Right renal cortex interstitium (tissue), 3 donors: ENCODE data around the gene THRSP. TPM values are rescaled to one million over a fixed set of nuclear protein-coding genes. Genes with fewer than 3 reads are reported as not detected.
"Not testable (repeated sequence)": the region's sequence is repeated elsewhere in the genome, so short reads cannot be mapped to it uniquely, and the experiment has no call there.

Experiments
- DNase-seq, 3 donors: peaks; one replicate each; pipeline ENCODE4 v3.0.0-alpha.2; 2013; ENCODE audit warnings: low read depth in 3 of 3, low spot score in 2 of 3
- polyA plus RNA-seq, 3 donors: library from polyadenylated mRNA; unstranded; fragments of 120-200 nt; gene quantifications; one replicate each; pipeline ENCODE4 v1.2.1, GENCODE V29; 2013; ENCODE audit not compliant: insufficient read length in 3 of 3

Gene THRSP
- polyA plus RNA-seq, 3 donors: 0.18 to 0.40 (median 0.21) TPM

GRCh38 chr11:78061921-78062311, 1.7 kb upstream of the THRSP start:
- DNase-seq: no peak

DNA sequence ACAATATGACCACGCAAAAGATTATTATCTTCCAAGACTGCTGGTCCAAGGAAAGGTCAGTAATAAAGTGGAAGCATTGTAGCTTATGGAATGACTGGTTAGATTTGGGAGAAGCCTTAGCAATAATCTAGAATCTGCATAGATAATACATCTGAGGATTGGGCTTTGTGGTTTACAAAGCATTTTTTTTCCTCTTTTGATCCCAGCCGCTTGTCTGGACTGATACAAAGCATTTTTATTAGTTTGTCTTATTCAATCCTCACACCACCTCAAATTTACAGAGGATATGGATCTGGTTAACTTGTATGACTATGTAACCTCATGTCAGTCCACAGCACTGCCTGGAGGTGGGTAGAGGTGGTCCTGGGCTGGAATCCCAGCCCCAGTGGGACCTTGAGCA, 990 bp upstream of the THRSP start:
- no peak for DNase-seq

GRCh38 chr11:78065203-78065602, 1.5 kb downstream of the THRSP start:
- no peak for DNase-seq

DNA sequence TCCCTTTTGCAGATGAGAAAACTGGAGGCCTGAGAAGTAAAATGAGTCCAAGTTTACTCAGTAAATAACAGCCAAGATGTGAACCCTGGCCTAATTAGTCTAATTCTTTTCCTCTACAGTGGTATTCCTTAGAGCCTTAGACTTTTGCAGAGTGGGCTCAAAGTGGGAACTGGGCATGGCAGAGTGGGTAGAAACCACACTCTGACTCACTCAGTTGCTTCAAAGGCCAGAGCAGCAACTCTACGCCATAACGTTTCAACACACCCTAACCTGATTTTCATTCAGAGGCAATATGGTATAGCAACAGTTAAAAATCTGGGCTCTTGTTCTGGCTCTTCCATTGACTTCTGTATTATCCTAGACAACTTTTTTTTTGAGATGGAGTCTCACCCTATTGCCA, 2.8 kb downstream of the THRSP start:
- DNase-seq: no peak

GRCh38 chr11:78067704-78068103, 4.0 kb downstream of the THRSP start:
- no peak for DNase-seq

- DNase-seq: no peak
Measured at GRCh38 chr11:78069465-78069864, 5.8 kb downstream of the THRSP start.

DNA sequence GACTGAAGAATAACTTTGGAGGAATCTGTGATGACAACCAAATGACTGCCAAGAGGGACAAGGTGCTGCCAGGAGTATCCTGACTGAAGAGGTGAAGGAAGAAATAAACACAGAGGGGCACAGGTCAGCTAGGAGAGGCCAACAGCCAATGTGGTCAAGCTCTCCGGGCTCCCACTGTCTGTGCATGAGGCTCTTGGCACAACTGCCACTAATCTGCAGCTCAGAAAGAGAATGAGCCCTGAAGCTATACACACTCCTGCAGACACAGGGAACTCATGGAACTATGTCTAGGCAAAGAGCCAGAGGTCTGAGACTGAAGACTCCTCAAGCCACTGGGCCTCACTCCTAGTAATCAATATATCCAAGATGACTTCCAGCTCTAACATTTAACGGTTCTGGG, 7.0 kb downstream of the THRSP start:
- no peak for DNase-seq

DNA sequence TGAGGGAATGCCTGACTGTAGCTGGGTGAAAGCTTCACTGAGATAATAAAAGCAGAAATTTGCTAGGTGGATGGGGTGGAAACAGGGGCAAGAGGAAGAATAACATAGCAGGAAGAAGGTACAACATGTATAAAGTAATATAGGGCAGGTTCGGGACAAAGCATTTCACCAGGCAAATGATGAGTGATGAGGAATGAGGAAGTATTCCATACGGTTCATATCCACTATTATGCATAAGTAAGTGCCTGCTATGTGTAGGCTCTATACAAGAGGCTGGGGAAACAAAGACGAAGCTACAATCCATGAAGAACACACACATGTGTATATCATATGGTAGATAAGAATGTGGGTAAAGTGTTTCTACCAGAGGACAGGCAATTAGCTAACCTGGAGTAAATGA, 8.1 kb downstream of the THRSP start:
- no peak for DNase-seq

GRCh38 chr11:78072455-78072854, 8.8 kb downstream of the THRSP start:
- no peak for DNase-seq

GRCh38 chr11:78074756-78075155, 11.1 kb downstream of the THRSP start:
- DNase-seq: no peak

DNA sequence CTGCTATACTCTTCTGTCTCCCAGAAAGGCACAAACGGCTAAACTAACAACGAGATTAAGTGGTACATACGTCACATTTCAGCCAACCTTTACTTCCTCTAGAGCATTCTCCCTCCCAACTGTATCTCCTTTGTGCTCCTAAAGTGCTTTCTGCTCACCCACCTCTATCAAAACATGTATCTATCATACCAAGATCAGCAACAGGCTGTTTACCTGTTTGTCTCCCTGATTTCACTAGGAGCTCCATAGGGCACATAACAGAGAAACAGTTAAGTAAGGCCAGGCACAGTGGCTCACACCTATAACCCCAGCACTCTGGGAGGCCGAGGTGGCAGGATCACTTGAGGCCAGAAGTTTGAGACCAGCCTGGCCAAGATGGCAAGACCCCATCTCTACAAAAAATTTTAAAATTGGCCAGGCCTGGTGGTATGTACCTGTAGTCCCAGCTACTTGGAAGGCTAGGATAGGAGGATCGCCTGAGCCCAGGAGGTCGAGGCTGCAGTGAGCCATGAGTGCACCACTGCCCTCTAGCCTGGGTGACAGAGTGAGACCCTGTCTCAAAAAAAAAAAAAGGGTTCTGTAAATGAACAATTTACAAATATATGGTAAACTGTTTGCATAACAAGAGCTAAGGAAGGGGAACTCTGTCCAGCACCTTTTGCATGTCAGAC, 13.2 kb downstream of the THRSP start:
- no peak for DNase-seq

DNA sequence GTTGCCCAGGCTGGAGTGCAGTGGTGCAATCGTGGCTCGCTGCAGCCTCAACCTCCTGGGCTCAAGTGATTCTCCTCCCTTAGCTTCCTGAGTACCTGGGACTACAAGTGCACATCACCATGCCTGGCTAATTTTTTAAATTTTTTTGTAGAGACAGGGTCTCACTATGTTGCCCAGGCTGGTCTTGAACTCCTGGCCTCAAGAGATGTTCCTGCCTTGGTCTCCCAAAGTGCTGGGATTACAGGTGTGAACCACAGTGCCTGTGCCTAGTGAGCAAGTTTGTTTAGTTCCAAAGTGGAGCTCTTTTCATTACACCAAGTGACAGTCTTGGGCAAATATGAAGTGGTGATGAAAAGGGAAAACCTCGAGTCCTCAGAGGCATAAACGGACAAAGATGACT, 13.9 kb downstream of the THRSP start:
- DNase-seq: not testable (repeated sequence)

- no peak for DNase-seq
Measured at GRCh38 chr11:78078218-78079167, 14.8 kb downstream of the THRSP start.

DNA sequence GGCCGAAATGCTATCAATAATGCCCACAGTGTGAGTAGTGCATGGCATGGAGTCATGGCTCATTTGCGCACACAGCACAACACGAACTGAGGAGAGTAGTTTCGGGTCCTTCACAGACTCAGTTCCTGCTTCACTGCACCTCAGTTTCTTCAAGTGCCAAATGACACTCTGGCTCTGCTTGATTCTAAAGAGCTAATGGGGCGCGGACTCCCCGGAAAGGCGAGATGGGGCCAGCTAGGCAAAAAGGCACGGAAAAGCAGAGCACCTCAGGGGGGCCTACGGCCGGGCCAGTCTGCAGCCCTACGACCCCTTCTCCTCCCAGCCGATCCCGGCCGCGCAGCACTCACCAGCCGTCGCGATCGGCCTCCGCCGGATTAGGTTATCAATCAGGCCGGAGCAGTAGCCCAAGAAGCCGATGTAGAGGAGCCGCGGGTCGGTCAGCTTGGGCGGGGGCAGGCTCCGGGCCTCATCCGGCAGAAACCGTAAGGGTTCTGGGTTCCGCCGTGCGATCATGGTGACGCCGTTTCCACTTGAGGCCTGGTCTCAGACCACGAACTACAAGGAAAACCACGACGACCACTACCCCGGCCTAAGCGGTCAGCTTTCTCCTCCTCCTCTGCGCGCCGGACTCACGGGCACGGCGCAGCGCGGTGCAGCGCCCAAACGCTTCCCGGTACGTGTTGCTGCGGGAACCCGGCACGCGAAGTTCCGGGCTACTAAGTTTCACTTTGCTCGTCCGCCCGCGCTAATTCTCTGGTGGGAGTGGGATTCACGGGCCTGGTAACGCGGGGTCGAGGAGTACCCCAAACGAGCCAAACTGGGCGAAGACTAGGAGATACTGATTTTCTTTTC, 15.8 kb downstream of the THRSP start, which contains the start of gene NDUFC2:
Gene NDUFC2, minus strand, starts transcription at position 631 of the 852 bp plus-strand sequence. Its CDS starts 118 bp downstream, at position 513.
- peak; percentile 59 to 72 (median 71) for DNase-seq

GRCh38 chr11:78080084-78080817, 16.6 kb downstream of the THRSP start:
- peak in 1 of 3 donors; percentile 43 for DNase-seq

- no peak for DNase-seq
Measured at GRCh38 chr11:78080818-78081495, 17.3 kb downstream of the THRSP start.

- DNase-seq: no peak
Measured at GRCh38 chr11:78081583-78081982, 17.9 kb downstream of the THRSP start.

GRCh38 chr11:78082146-78082545, 18.5 kb downstream of the THRSP start:
- DNase-seq: no peak

GRCh38 chr11:78083021-78083420, 19.4 kb downstream of the THRSP start:
- no peak for DNase-seq

GRCh38 chr11:78084506-78084905, 20.8 kb downstream of the THRSP start:
- DNase-seq: not testable (repeated sequence)
